Activated gamma-delta T cell treated with Interleukin-2 at 50 U/mL for 16 hours (primary cell): ENCODE results near the gene DENND2A.
"Not testable (repeated sequence)": the region's sequence is repeated elsewhere in the genome, so short reads cannot be mapped to it uniquely, and the experiment has no call there.

ENCODE experiments used
- DNase-seq: peaks from one replicate; pipeline ENCODE4 v3.0.0-alpha.2; 2020

Gene DENND2A

GRCh38 chr7:140645166-140645900, 4.7 kb upstream of the DENND2A start:
- no peak for DNase-seq

DNA sequence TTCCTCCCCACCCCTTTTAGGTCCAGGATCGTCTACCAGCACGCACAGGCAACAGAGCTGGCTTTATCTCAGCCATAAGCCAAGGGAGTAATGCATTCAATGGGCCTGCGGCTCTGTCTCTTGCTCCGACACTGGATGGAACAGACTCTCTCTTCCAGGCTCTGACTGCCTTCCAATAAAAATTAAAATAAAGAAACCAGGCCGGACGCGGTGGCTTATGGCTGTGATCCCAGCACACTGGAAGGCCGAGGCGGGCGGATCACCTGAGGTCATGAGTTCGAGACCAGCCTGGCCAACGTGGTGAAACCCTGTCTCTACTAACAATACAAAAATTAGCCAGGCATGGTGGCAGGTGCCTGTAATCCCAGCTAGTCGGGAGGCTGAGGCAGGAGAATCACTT, 4.1 kb upstream of the DENND2A start:
- not testable (repeated sequence) for DNase-seq

DNA sequence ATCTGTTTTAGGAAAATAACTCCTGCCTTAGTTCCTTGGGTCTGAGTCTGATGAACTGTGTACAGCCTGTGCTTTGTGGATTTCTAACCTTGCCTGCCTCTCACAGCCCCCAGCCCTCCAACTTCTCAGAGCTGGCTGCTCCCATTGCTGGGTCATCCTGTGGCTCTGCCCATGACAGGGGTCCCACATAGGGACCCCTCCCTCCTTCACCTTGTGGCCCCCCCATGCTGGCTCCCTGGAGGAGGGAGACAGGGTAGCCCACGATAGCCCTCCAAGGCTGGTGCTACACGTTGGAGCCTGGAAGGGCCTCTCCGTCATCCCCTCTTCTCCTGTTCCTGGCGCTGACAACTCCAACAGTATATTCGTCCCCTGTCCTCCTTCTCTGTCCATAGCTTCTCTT, 2.8 kb upstream of the DENND2A start:
- no peak for DNase-seq

DNA sequence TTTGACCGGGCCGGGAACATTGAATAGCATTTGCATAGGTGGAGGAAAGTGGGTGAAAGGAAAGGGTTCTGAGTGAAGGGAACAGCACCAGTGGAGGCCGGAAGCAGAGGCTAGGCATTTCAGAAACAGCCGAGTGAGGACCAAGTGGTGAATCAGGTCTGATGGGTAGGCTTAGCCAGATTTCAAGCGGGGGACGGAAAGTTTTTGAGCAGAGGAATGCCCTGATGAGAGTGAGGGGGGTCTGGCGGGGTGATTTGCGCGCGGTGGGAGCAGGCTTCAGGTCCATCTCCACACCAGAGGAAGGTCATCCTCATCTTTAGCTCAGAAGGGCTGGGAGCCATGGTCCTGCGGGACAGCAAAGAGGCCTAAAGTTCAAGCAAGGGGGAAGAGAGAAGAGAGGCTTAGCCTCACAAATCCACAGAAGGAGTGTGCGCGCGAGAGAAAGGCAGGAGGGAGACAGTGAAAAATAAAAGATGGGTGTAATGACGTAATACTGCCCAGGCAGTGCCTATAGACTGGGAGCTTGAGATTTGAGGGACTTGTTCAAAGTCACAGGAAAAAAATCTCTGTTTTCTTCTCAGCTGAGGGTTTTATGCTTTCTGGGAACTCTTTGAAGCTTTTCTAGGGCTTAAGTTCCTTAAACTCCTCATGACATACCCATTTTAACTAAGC, 1.0 kb upstream of the DENND2A start:
- DNase-seq: no peak

GRCh38 chr7:140640060-140640637, 464 bp downstream of the DENND2A start:
- DNase-seq: no peak

GRCh38 chr7:140639366-140640053, 1.1 kb downstream of the DENND2A start:
- DNase-seq: no peak

DNA sequence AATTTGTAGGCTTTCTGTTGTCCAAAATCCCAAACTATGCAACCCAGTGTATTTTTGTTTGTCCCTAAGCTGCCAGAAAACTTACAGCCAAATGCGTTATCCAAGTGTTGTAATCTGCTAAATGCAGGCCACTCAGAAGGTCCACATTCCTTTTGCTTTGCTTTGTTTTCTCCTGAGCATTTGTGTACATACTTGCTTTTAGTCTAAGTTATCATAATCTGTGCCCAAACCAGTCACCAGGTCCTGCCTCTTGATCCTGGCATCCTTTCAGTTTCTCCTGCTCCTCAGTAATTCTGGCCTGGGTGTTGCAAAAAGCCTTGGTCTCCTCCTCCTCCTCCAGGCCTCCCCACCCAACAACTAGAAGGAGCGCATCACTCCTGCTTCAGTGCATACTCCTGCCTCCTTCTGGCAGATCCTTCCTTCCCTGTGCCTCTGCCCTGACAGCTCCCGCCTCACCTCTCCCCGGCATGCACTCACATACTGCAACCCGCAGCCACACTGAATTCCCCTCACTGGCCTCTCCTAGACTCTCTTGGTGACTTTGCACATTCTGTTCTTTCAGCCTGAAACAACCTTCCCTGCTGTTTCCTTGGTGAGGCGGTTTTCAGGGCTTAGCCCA, 2.3 kb downstream of the DENND2A start:
- no peak for DNase-seq

DNA sequence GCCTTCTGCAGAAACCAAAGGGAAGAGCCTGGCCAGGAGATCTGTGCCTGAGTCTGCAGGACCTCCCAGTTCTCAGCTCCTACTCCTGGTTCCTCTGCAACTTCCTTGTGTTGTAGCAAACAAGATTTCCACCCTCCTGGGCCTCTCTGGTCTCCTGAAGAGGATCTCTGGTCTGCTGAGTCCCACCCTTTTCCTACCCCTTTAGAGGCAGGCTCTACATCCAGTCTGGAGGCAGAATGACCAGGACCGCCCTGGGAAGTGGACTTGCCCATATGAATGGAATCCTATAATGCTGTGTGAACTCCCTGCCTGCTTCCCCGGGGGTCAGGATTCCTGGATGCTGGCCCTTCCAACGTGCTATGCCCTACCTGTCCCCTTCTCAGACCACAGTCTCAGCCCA, 3.2 kb downstream of the DENND2A start:
- DNase-seq: no peak

DNA sequence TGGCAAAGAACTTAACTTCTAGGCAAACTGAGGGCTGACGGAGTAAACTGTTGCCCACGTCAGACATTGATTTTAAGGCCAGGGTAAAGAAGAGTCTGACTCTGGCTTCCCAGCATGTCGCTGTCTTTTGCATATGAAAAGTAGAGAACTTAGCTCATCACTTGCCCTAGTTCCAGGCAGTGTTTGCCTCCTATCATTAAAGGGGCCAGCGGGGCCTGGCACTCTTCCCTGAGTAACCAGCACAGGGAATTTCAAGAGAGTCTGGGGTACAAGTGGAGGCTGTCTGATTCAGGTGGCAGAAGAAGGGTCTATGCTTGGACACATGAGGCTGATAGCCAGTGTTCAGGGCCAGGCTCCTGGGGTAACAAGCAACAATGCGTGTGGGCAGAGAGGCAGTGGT, 4.8 kb downstream of the DENND2A start:
- no peak for DNase-seq

GRCh38 chr7:140635345-140635744, 5.3 kb downstream of the DENND2A start:
- DNase-seq: no peak

DNA sequence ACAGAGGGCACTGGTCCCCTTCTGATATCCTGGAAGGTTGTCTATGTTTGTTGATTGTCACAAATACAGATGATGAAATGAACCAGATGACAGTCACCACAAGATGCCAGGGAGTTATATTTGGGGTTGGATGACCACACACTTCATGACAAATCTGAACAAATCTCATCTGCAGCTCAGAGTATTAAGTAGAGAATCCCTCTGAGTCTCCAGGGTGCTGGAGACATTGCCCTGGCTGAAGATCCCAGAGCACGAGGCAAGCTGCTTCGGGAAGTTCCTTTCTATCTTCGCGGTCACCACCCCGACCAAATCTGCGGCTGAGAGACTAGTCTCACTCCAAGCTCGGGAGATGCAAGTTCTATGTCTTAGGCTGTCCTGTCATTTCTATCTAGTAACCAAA, 9.0 kb downstream of the DENND2A start:
- DNase-seq: no peak

- no peak for DNase-seq
These were observed 9.6 kb downstream of the DENND2A start for GRCh38 chr7:140631021-140631420.

GRCh38 chr7:140625908-140626868, 14.4 kb downstream of the DENND2A start:
- DNase-seq: no peak

GRCh38 chr7:140625192-140625558, 15.4 kb downstream of the DENND2A start:
- not testable (repeated sequence) for DNase-seq

DNA sequence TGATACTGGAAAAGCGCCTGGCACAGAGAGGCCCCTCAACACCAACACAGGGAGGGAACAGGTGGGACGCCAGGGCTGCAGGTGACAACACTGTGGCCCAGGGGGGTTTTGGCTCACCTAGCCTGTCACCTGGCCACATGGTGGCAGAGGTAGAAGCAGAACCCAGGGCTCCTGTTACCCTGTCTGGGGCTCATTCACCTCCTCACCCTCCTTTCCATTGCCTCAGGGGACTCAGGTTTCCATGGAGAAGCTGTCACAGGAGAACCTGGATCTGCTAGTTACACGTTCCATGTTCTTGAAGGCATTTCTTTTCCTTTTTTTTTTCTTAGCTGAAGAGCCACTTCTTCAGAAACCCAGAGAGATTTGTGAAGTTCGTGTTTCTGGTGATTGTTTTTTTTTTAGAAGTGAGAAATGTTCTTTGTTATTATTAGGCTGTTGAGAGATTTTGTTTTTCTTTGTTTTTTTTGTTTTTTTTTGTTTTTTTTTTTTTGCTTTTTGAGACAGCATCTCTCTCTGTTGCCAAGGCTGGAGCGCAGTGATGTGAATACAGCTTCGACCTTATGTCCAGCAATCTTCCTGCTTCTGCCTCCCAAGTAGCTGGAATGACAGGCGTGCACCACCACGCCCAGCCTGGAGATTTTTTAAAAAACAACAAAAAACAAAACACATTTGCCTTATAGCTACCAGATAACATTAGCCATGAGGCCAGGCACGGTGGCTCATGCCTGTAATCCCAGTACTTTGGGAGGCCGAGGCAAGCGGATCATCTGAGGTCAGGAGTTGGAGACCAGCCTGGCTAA, 16.0 kb downstream of the DENND2A start:
- DNase-seq: no peak

GRCh38 chr7:140623980-140624379, 16.6 kb downstream of the DENND2A start:
- DNase-seq: no peak

DNA sequence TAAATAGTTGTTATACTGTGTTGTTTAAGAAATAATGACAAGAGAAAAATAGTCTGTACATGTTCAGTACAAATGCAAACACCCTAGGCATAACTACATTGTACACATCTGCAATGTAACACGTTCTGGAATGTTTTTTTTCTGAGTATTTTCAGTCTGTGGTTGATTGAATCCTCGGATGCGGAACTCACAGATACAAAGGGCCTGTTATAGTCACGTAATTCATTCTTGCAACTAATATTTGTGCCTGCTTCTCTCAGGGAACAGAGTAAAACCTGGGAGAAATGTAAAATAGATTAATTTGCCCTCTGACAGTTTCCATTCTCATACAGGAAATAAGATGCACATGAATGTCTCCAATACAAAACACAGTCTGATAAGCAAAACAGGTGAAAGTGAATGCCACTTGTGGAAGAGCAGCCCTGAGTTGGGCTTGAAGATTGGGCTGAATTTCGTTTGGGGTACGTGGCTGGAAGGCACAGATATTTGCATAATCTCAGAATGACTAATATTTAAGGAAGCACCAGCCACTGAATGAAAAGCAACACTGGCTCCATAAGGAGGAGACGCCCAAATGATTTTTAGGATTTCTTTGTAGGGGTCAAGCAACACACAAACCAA, 19.1 kb downstream of the DENND2A start:
- no peak for DNase-seq

DNA sequence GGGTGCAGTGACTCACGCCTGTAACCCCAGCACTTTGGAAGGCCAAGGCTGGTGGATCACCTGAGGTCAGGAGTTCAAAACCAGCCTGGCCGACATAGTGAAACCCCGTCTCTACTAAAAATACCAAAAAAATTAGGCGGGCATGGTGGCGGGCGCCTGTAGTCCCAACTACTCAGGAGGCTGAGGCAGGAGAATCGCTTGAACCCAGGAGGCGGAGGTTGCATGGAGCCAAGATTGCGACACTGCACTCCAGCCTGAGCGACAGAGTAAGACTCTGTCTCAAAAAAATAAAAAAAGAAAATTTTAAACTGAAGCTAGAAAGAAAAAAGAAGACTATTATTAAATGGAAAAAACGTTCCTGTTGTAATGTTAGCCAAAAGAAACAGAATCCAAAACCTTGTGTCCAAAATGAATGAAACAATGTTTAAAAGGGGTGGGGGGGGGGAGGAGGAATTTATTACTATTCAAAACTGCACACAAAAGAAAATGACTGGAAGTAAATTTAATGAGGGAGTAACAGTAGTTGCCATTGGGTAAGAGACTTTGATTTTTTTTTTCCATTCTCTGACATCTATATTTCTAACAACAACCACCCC, 20.6 kb downstream of the DENND2A start:
- not testable (repeated sequence) for DNase-seq

- no peak for DNase-seq
These were observed 21.4 kb downstream of the DENND2A start for GRCh38 chr7:140619176-140619575.

DNA sequence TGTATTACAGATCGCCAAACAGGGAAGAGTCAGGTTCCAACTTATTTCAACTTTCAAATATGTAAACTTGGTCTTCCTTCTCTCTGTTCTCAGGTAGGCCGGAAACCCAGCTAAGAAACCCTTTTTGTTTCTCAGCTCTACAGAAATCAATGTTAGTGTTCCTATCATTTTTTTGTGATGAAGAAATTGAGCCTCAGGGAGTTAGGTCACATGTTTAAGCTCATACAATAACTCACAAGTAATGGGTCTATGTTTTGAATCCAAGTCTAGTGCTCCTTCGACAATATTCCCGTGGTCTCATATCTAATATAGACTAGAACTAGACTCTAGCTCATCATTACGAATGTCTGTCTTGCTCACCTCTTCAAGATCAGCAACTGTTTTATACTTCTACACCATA, 22.3 kb downstream of the DENND2A start:
- no peak for DNase-seq
